ENCODE measurements around the gene KIFC1. TPM values are rescaled to one million over a fixed set of nuclear protein-coding genes. Genes with fewer than 3 reads are reported as not detected.
A peak's percentile ranks its signal among the peaks of the same experiment; 100 is the strongest.

Gene KIFC1
- total and polyA plus RNA-seq, 8 donors: 0.46 to 15.4 (median 6.6) TPM; not detected in 1

- H3K4me3 ChIP-seq: no peak overlapping the region
- intact Hi-C loops (cut with DNase I; ENCODE audit: low total_unique reads): no loop called here
- peaks cover 0 to 42% (median 37%) of the 10 kb centered on the region in 4 donors for H3K36me3 ChIP-seq
- H3K4me1 ChIP-seq: peaks cover 18 to 47% (median 29%) of the 10 kb centered on the region in 4 donors
- TF ChIP-seq, protein P1, sequence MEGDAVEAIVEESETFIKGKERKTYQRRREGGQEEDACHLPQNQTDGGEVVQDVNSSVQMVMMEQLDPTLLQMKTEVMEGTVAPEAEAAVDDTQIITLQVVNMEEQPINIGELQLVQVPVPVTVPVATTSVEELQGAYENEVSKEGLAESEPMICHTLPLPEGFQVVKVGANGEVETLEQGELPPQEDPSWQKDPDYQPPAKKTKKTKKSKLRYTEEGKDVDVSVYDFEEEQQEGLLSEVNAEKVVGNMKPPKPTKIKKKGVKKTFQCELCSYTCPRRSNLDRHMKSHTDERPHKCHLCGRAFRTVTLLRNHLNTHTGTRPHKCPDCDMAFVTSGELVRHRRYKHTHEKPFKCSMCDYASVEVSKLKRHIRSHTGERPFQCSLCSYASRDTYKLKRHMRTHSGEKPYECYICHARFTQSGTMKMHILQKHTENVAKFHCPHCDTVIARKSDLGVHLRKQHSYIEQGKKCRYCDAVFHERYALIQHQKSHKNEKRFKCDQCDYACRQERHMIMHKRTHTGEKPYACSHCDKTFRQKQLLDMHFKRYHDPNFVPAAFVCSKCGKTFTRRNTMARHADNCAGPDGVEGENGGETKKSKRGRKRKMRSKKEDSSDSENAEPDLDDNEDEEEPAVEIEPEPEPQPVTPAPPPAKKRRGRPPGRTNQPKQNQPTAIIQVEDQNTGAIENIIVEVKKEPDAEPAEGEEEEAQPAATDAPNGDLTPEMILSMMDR (IDR thresholded peaks at IDR 0.05): no peak
- TF ChIP-seq POLR2AphosphoS5 (IDR thresholded peaks at IDR 0.05): no peak
- TF ChIP-seq POLR2A (IDR thresholded peaks at IDR 0.05): no peak
- TF ChIP-seq EP300 (IDR thresholded peaks at IDR 0.05): no peak
- 82 to 96% (median 90%) methylated on average over 9 to 15 of the region's 15 CpGs for WGBS, 5 donors
- no peaks in the 10 kb centered on the region for H3K9me3 ChIP-seq
- no peak overlapping the region for H3K27ac ChIP-seq
- no peak for DNase-seq
- H3K27me3 ChIP-seq: no peaks in the 10 kb centered on the region
These were observed 60.0 kb downstream of the KIFC1 start for GRCh38 chr6:33451606-33452005.

GRCh38 chr6:33452496-33452895 is 60.9 kb downstream of the KIFC1 start:
- WGBS, 5 donors: 83 to 90% (median 85%) methylated on average over 3 to 4 of the region's 4 CpGs
- intact Hi-C loops (cut with DNase I; ENCODE audit: low total_unique reads): no loop called here
- TF ChIP-seq POLR2AphosphoS5 (IDR thresholded peaks at IDR 0.05) (no peak), POLR2A (IDR thresholded peaks at IDR 0.05) (no peak), EP300 (IDR thresholded peaks at IDR 0.05) (no peak)
- TF ChIP-seq, protein P1 (IDR thresholded peaks at IDR 0.05): no peak
- no peak for DNase-seq
- Histone ChIP-seq H3K4me1 (peaks cover 18 to 47% (median 29%) of the 10 kb centered on the region in 4 donors), H3K27me3 (no peaks in the 10 kb centered on the region), H3K4me3 (no peak overlapping the region), H3K9me3 (no peaks in the 10 kb centered on the region), H3K27ac (peak overlapping the region in 2 of 5 donors; percentile 87), H3K36me3 (peaks cover 0 to 36% (median 34%) of the 10 kb centered on the region in 4 donors)

GRCh38 chr6:33453393-33454008 is 61.9 kb downstream of the KIFC1 start:
- Histone ChIP-seq H3K9me3 (no peaks in the 10 kb centered on the region), H3K36me3 (peaks cover 0 to 26% (median 24%) of the 10 kb centered on the region in 4 donors), H3K4me3 (peak overlapping the region; percentile 76 to 86 (median 78)), H3K27ac (peak overlapping the region in 4 of 5 donors; percentile 80 to 87 (median 86)), H3K27me3 (no peaks in the 10 kb centered on the region), H3K4me1 (peaks cover 18 to 47% (median 29%) of the 10 kb centered on the region in 4 donors)
- WGBS, 5 donors: 0 to 2% (median 1%) methylated on average over 12 of the region's 12 CpGs
- intact Hi-C loops (cut with DNase I; ENCODE audit: low total_unique reads): no loop called here
- TF ChIP-seq POLR2AphosphoS5 (IDR thresholded peaks at IDR 0.05) (no peak), EP300 (IDR thresholded peaks at IDR 0.05) (no peak), POLR2A (IDR thresholded peaks at IDR 0.05) (no peak)
- DNase-seq: no peak

DNA sequence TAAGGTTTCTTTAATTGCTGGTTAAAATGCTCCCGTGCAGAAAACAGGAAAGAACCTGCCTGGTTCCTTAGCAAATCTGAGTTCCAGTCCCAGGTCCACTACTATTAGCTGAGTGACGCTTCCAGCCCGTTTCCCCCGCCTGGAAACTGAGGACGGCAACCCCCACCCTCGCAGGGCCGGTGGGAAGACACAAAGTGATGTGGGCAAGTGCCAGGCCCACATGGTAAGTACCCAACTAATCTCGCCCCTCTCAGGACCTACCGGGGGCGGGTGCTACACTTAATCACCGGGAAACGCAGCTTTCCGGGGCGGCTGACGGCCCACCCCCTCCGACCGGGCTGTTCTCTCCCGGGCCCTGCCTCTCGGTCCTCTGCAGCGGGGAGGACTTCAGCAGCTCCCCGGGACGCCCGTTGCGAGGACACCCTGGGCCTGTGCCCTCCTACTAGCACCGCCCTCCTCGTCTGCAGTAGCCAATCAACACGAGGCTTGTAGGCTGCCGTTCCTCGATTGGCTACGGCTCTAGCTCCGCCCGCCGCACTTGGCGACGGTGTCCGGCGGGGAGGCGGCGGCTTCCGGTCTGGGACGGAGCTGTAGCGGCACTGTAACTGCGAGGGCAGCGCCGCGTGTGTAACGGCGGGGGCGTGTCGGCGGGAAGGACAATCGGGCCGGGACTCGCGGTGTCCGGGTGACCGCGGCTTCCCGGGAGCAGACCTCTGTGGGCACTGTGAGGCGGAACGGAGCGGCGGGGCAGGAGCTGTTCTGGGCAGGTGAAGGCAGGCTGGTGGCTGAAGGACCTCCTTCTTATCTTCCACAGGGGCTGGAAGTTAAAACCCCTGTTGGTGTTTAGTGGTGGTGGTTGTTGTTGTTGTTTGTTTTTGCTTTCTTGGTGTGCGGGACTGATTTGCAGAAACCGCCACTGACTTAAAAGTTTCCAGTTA is 62.7 kb downstream of the KIFC1 start, which contains the start of gene ZBTB9:
TSS of gene ZBTB9 (plus strand) at position 568 of the 938 bp plus-strand sequence. CDS start 525 bp downstream, outside the sequence.
- H3K4me1 ChIP-seq: peaks cover 18 to 47% (median 29%) of the 10 kb centered on the region in 4 donors
- H3K4me3 ChIP-seq: peak within 1 kb of the TSS; percentile 76 to 86 (median 78)
- TF ChIP-seq POLR2AphosphoS5 (IDR thresholded peaks at IDR 0.05) (peak; percentile 76 to 97 (median 93)), POLR2A (IDR thresholded peaks at IDR 0.05) (peak in 2 of 4 donors; percentile 45 to 64), EP300 (IDR thresholded peaks at IDR 0.05) (no peak)
- TF ChIP-seq, protein P1 (IDR thresholded peaks at IDR 0.05): no peak
- DNase-seq: peak; percentile 98 to 99
- no peaks in the 10 kb centered on the region for H3K27me3 ChIP-seq
- H3K27ac ChIP-seq: peak within 1 kb of the TSS; percentile 73 to 87 (median 86)
- no peaks in the 10 kb centered on the region for H3K9me3 ChIP-seq
- WGBS, 5 donors: 0 to 1% (median 0%) methylated on average over 13 to 65 of the region's 65 CpGs
- peaks cover 0 to 19% (median 17%) of the 10 kb centered on the region in 4 donors for H3K36me3 ChIP-seq
- intact Hi-C loops (cut with DNase I; ENCODE audit: low total_unique reads): no loop called here

Data from stomach (tissue), 9 donors.